Fibroblast of skin of right biceps (primary cell): ENCODE measurements around the gene LRRC71.

Experiments
- DNase-seq: peaks from one replicate; pipeline ENCODE4 v3.0.0-alpha.2; 2013

Gene LRRC71

GRCh38 chr1:156908541-156908940 is 11.9 kb upstream of the LRRC71 start:
- no peak for DNase-seq

- no peak for DNase-seq
Observed at GRCh38 chr1:156908955-156909354, 11.5 kb upstream of the LRRC71 start.

GRCh38 chr1:156909671-156910070 is 10.8 kb upstream of the LRRC71 start:
- no peak for DNase-seq

- DNase-seq = no peak
Observed at GRCh38 chr1:156910309-156910782, 10.1 kb upstream of the LRRC71 start.

GRCh38 chr1:156911577-156912298 is 8.7 kb upstream of the LRRC71 start:
- DNase-seq = peak; percentile 56

GRCh38 chr1:156912310-156912709 is 8.1 kb upstream of the LRRC71 start:
- no peak for DNase-seq

GRCh38 chr1:156912861-156913808 is 7.3 kb upstream of the LRRC71 start:
- DNase-seq = no peak

- no peak for DNase-seq
Observed at GRCh38 chr1:156913809-156914387, 6.5 kb upstream of the LRRC71 start.

GRCh38 chr1:156914440-156914856 is 6.0 kb upstream of the LRRC71 start:
- peak; percentile 85 for DNase-seq

GRCh38 chr1:156921053-156921529 is 659 bp downstream of the LRRC71 start:
- DNase-seq = no peak

GRCh38 chr1:156922986-156923669 is 2.7 kb downstream of the LRRC71 start:
- no peak for DNase-seq

- DNase-seq = no peak
Observed at GRCh38 chr1:156923670-156924477, 3.4 kb downstream of the LRRC71 start.

GRCh38 chr1:156924478-156925153 is 4.2 kb downstream of the LRRC71 start:
- no peak for DNase-seq

- DNase-seq = no peak
Observed at GRCh38 chr1:156925154-156926010, 5.0 kb downstream of the LRRC71 start.

GRCh38 chr1:156926175-156926574 is 5.7 kb downstream of the LRRC71 start:
- DNase-seq = peak; percentile 90

- peak; percentile 39 for DNase-seq
Observed at GRCh38 chr1:156926695-156927094, 6.3 kb downstream of the LRRC71 start.

GRCh38 chr1:156927215-156928042 is 7.0 kb downstream of the LRRC71 start:
- peak; percentile 76 for DNase-seq

- no peak for DNase-seq
Observed at GRCh38 chr1:156928043-156928602, 7.7 kb downstream of the LRRC71 start.
